HCT116 (cell line): ENCODE results near the gene ERC2. TPM values are rescaled to one million over a fixed set of nuclear protein-coding genes. Genes with fewer than 3 reads are reported as not detected.

ENCODE experiments used
- ATAC-seq: fragments of 200-7000 bp; cut with Tn5 transposase; 2 replicates; pipeline ENCODE4 v1.9.1; 2020; ENCODE audit warnings: mild to moderate bottlenecking, moderate library complexity
- BruUV-seq: library from RNA; stranded (reverse); fragments of 400-500 nt; replicated peaks from 2 replicates; lab custom pipeline; 2021; lab: Mats Ljungman, UMichigan
- CTCF ChIA-PET: fragments of 300-600 bp; sonication (Branson Sonifier 250); formaldehyde crosslinking; loops from one replicate; lab custom pipeline; 2021; ENCODE audit warnings: antibody characterized with exemption; lab: Charles Lee
- POLR2A ChIA-PET: fragments of 300-600, 350-600 bp; sonication (Branson Sonifier 250); formaldehyde crosslinking; loops from one replicate; lab custom pipeline; 2021; ENCODE audit warnings: antibody characterized with exemption; lab: Charles Lee
- RAD21 ChIA-PET, 2 experiments: fragments of 300-600 bp; sonication (Branson Sonifier 250); formaldehyde crosslinking; loops; one replicate each; lab custom pipeline; 2023; ENCODE audit warnings: low total read pairs in 2 of 2; ENCODE audit not compliant: uncharacterized antibody in 2 of 2, unreplicated experiment in 2 of 2, low non-redundant PET in 1 of 2; lab: Charles Lee
- DNase-seq: peaks from one replicate; pipeline ENCODE4 v3.0.0-alpha.2; 2010; ENCODE audit warnings: low read depth, low spot score
- H2AFZ ChIP-seq: fragments of 200-600 bp; shearing (Covaris generic), sonication (generic); 2 replicates; pipeline ENCODE4 v1.6.1; 2017; ENCODE audit warnings: low read depth, mixed run types, mixed read lengths, antibody characterized with exemption, low read length; ENCODE audit not compliant: poor library complexity, severe bottlenecking
- H3K27ac ChIP-seq: 2 replicates; pipeline ENCODE4 v1.5.1; 2012; ENCODE audit warnings: low read depth, low read length
- H3K27me3 ChIP-seq: fragments of 200-600 bp; sonication (generic); 2 replicates; pipeline ENCODE4 v1.6.1; 2016; ENCODE audit warnings: mixed run types, low read length, mixed read lengths; ENCODE audit not compliant: insufficient read depth
- H3K36me3 ChIP-seq, 2 experiments: fragments of 200-500 bp in 1 of 2; fragments of 200-600 bp in 1 of 2; sonication (Bioruptor generic) in 1 of 2; sonication (generic) in 1 of 2; 2 replicates each; pipeline versions ENCODE4 v1.5.1 to v1.6.1; 2014 to 2016; ENCODE audit warnings: low read length in 2 of 2, inconsistent platforms in 1 of 2, mixed read lengths in 1 of 2, mixed run types in 1 of 2; ENCODE audit not compliant: insufficient read depth in 2 of 2, control insufficient read depth in 1 of 2
- H3K4me1 ChIP-seq, 2 experiments: fragments of 200-600 bp in 1 of 2; sonication (generic) in 1 of 2; 2 replicates each; pipeline versions ENCODE4 v1.5.1 to v1.6.1; 2012 to 2017; ENCODE audit warnings: low read length in 2 of 2, inconsistent platforms in 1 of 2, mild to moderate bottlenecking in 1 of 2, mixed read lengths in 1 of 2, mixed run types in 1 of 2, moderate library complexity in 1 of 2; ENCODE audit not compliant: insufficient read depth in 2 of 2, control insufficient read depth in 1 of 2
- H3K4me2 ChIP-seq: fragments of 200-600 bp; sonication (generic); 2 replicates; pipeline ENCODE4 v1.6.1; 2017; ENCODE audit warnings: mixed run types, low read length, mixed read lengths
- H3K4me3 ChIP-seq, 2 experiments: fragments of 200-600 bp in 1 of 2; sonication (generic) in 1 of 2; replicated peaks in 1 of 2; 2 replicates each; pipeline ENCODE4 v1.5.1; 2011 to 2016; ENCODE audit warnings: low read length in 2 of 2, control low read depth in 1 of 2, low read depth in 1 of 2, mild to moderate bottlenecking in 1 of 2, mixed read lengths in 1 of 2, mixed run types in 1 of 2
- H3K79me2 ChIP-seq: fragments of 200-600 bp; sonication (generic); 2 replicates; pipeline ENCODE4 v1.6.1; 2017; ENCODE audit warnings: mild to moderate bottlenecking, mixed run types, low read length, moderate library complexity, mixed read lengths; ENCODE audit not compliant: insufficient read depth
- H3K9ac ChIP-seq: fragments of 200-600 bp; sonication (generic); 2 replicates; pipeline ENCODE4 v1.6.1; 2016; ENCODE audit warnings: low read length, mixed read lengths
- H3K9me2 ChIP-seq: fragments of 200-600 bp; sonication (generic), shearing (Covaris generic); 2 replicates; pipeline ENCODE4 v1.6.1; 2017; ENCODE audit warnings: mixed run types, mild to moderate bottlenecking, moderate library complexity; ENCODE audit not compliant: insufficient read depth
- H3K9me3 ChIP-seq, 2 experiments: fragments of 200-500 bp in 1 of 2; fragments of 200-600 bp in 1 of 2; sonication (Bioruptor generic) in 1 of 2; sonication (generic) in 1 of 2; 2 replicates each; pipeline ENCODE4 v1.6.1; 2014 to 2017; ENCODE audit warnings: low read length in 2 of 2, mixed read lengths in 2 of 2, inconsistent platforms in 1 of 2, low read depth in 1 of 2, mild to moderate bottlenecking in 1 of 2, mixed run types in 1 of 2, moderate library complexity in 1 of 2; ENCODE audit not compliant: control insufficient read depth in 1 of 2, insufficient read depth in 1 of 2
- H4K20me1 ChIP-seq: fragments of 200-600 bp; sonication (generic), shearing (Covaris generic); 2 replicates; pipeline ENCODE4 v1.6.1; 2017; ENCODE audit warnings: mixed run types, mild to moderate bottlenecking, moderate library complexity; ENCODE audit not compliant: insufficient read depth
- ATF3 ChIP-seq: IDR thresholded peaks from 2 replicates; pipeline ENCODE4 v1.6.1; 2012
- CEBPB ChIP-seq: IDR thresholded peaks from 2 replicates; pipeline ENCODE4 v1.6.1; 2012; ENCODE audit warnings: low read depth
- CTCF ChIP-seq, 3 experiments: fragments of 200-600 bp in 1 of 3; sonication (generic) in 1 of 3; IDR thresholded peaks in 2 of 3; conservative IDR thresholded peaks in 1 of 3; 2 replicates each; pipeline ENCODE4 v1.5.1; 2012 to 2017; ENCODE audit warnings: low read depth in 2 of 3, low read length in 2 of 3, antibody characterized with exemption in 1 of 3, borderline replicate concordance in 1 of 3, control low read depth in 1 of 3, mild to moderate bottlenecking in 1 of 3, mixed read lengths in 1 of 3, mixed run types in 1 of 3, moderate library complexity in 1 of 3; ENCODE audit not compliant: insufficient read depth in 1 of 3
- EGR1 ChIP-seq: IDR thresholded peaks from 2 replicates; pipeline ENCODE4 v1.6.1; 2012; ENCODE audit warnings: low read depth
- ELF1 ChIP-seq: IDR thresholded peaks from 2 replicates; pipeline ENCODE4 v1.6.1; 2012; ENCODE audit warnings: low read depth, borderline replicate concordance
- EZH2 ChIP-seq: fragments of 200-600 bp; sonication (generic); IDR thresholded peaks from 2 replicates; pipeline ENCODE4 v1.6.1; 2017; ENCODE audit warnings: antibody characterized with exemption, mixed run types
- EZH2phosphoT487 ChIP-seq: fragments of 200-600 bp; IDR thresholded peaks from 2 replicates; pipeline ENCODE4 v1.6.1; 2018; ENCODE audit warnings: antibody characterized with exemption, borderline replicate concordance
- SP1 ChIP-seq: IDR thresholded peaks from 2 replicates; pipeline ENCODE4 v1.6.1; 2012; ENCODE audit warnings: low read depth
- SRF ChIP-seq: IDR thresholded peaks from 2 replicates; pipeline ENCODE4 v1.6.1; 2012; ENCODE audit warnings: low read depth
- YY1 ChIP-seq: IDR thresholded peaks from 2 replicates; pipeline ENCODE4 v1.6.1; 2011; ENCODE audit warnings: low read length, low read depth, moderate library complexity, mild to moderate bottlenecking; ENCODE audit not compliant: insufficient replicate concordance; ENCODE audit errors: extremely low read depth
- ZFX ChIP-seq: fragments of 450-650 bp; IDR thresholded peaks from 2 replicates; pipeline ENCODE4 v1.6.1; 2017
- ZNF274 ChIP-seq: fragments of 200-500 bp; sonication (Bioruptor generic); IDR thresholded peaks from 2 replicates; pipeline ENCODE4 v1.6.1; 2014; ENCODE audit warnings: mild to moderate bottlenecking, low read depth, low read length, inconsistent platforms
- intact Hi-C: fragments of 100-400 bp; cut with micrococcal nuclease; formaldehyde crosslinking; loops from 2 replicates; pipeline ENCODE4 v1.10.0; 2022
- total RNA-seq: library from RNA; stranded (reverse); gene quantifications from one replicate; pipeline ENCODE4 v1.2.1, GENCODE V29; 2021; ENCODE audit not compliant: unreplicated experiment

The ERC2 gene
- total RNA-seq, 1 experiment from 2014 or later: not detected

GRCh38 chr3:56316944-56317343, 151.3 kb downstream of the ERC2 start:
- H3K79me2 ChIP-seq: no peaks in the 10 kb centered on the region
- CTCF ChIA-PET: no interaction called here
- RAD21 ChIA-PET: no interaction called here
- H3K4me3 ChIP-seq: no peak overlapping the region
- DNase-seq: no peak
- POLR2A ChIA-PET: no interaction called here
- no peaks in the 10 kb centered on the region for H3K9me2 ChIP-seq
- H3K9me3 ChIP-seq: no peaks in the 10 kb centered on the region
- H3K27me3 ChIP-seq: peaks cover 41% of the 10 kb centered on the region
- no peak overlapping the region for H2AFZ ChIP-seq
- H4K20me1 ChIP-seq: no peaks in the 10 kb centered on the region
- H3K9ac ChIP-seq: no peak overlapping the region
- H3K4me1 ChIP-seq: no peaks in the 10 kb centered on the region
- TF ChIP-seq ATF3 (no peak), SP1 (no peak), ZFX (no peak), YY1 (no peak), EGR1 (no peak), ZNF274 (no peak), ELF1 (no peak), CEBPB (no peak), EZH2 (no peak)
- TF ChIP-seq, all 23 proteins: peak for 0
- no peak for ATAC-seq
- Histone ChIP-seq H3K27ac (no peak overlapping the region), H3K36me3 (no peaks in the 10 kb centered on the region), H3K4me2 (no peak overlapping the region)
- BruUV-seq: no TSS peak
- intact Hi-C loops: no loop called here

GRCh38 chr3:56314842-56315241, 153.4 kb downstream of the ERC2 start:
- TF ChIP-seq CTCF (IDR thresholded peaks at IDR 0.05 in 2 of 3, conservative IDR thresholded peaks at IDR 0.05 in 1 of 3; ENCODE audit: borderline replicate concordance in 1 of 3, insufficient read depth in 1 of 3, low read depth in 2 of 3, low read length in 2 of 3): no peak
- no peak for TF ChIP-seq EZH2phosphoT487
- no peak for TF ChIP-seq SRF
- TF ChIP-seq EGR1: no peak
- TF ChIP-seq, all 23 proteins: peak for 0
- RAD21 ChIA-PET: no interaction called here
- Histone ChIP-seq H3K79me2 (no peaks in the 10 kb centered on the region), H2AFZ (no peak overlapping the region), H4K20me1 (no peaks in the 10 kb centered on the region), H3K36me3 (no peaks in the 10 kb centered on the region), H3K27ac (no peak overlapping the region), H3K9ac (no peak overlapping the region), H3K9me3 (no peaks in the 10 kb centered on the region), H3K9me2 (no peaks in the 10 kb centered on the region), H3K4me1 (no peaks in the 10 kb centered on the region), H3K27me3 (peaks cover 29% of the 10 kb centered on the region), H3K4me2 (no peak overlapping the region), H3K4me3 (no peak overlapping the region)
- intact Hi-C loops: no loop called here
- no peak for DNase-seq
- no peak for ATAC-seq
- CTCF ChIA-PET: no interaction called here
- POLR2A ChIA-PET: no interaction called here
- no TSS peak for BruUV-seq
